Fibroblast of mammary gland (primary cell): ENCODE measurements around the gene PPM1M.

ENCODE experiments used
- DNase-seq: peaks from one replicate; pipeline ENCODE4 v3.0.0-alpha.2; 2010; ENCODE audit warnings: low read depth
- H3K4me3 ChIP-seq: 2 replicates; pipeline ENCODE4 v1.5.1; 2011; ENCODE audit warnings: low read depth, mild to moderate bottlenecking, low read length, moderate library complexity; ENCODE audit not compliant: control insufficient read depth
- TF ChIP-seq, protein P1 (sequence below): conservative IDR thresholded peaks from 2 replicates; pipeline ENCODE4 v1.5.1; 2011; ENCODE audit warnings: low read depth, low read length, inconsistent platforms; ENCODE audit not compliant: control insufficient read depth, insufficient read depth

PPM1M gene

DNA sequence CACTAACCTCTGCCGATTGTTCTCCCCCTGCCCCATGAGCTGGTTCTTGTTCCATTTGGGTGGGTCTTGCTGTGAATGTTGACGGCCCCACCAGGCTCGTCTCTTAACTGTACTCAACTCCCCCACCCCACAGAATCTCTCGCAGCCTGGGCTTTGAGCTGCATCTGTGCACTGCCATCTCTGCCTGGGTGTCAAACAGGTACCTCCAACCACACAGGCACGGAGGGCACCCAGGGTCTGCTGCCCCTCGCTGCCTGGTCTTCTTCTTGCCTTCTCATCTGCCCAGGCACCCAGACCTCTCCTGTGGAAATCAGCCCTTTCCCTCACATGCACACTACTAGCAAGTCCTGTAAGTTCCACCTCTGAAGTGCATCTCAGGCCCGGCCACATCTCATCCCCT lies 30.2 kb upstream of the PPM1M start:
- no peak overlapping the region for H3K4me3 ChIP-seq
- no peak for DNase-seq
- TF ChIP-seq, protein P1, sequence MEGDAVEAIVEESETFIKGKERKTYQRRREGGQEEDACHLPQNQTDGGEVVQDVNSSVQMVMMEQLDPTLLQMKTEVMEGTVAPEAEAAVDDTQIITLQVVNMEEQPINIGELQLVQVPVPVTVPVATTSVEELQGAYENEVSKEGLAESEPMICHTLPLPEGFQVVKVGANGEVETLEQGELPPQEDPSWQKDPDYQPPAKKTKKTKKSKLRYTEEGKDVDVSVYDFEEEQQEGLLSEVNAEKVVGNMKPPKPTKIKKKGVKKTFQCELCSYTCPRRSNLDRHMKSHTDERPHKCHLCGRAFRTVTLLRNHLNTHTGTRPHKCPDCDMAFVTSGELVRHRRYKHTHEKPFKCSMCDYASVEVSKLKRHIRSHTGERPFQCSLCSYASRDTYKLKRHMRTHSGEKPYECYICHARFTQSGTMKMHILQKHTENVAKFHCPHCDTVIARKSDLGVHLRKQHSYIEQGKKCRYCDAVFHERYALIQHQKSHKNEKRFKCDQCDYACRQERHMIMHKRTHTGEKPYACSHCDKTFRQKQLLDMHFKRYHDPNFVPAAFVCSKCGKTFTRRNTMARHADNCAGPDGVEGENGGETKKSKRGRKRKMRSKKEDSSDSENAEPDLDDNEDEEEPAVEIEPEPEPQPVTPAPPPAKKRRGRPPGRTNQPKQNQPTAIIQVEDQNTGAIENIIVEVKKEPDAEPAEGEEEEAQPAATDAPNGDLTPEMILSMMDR, result no peak

DNA sequence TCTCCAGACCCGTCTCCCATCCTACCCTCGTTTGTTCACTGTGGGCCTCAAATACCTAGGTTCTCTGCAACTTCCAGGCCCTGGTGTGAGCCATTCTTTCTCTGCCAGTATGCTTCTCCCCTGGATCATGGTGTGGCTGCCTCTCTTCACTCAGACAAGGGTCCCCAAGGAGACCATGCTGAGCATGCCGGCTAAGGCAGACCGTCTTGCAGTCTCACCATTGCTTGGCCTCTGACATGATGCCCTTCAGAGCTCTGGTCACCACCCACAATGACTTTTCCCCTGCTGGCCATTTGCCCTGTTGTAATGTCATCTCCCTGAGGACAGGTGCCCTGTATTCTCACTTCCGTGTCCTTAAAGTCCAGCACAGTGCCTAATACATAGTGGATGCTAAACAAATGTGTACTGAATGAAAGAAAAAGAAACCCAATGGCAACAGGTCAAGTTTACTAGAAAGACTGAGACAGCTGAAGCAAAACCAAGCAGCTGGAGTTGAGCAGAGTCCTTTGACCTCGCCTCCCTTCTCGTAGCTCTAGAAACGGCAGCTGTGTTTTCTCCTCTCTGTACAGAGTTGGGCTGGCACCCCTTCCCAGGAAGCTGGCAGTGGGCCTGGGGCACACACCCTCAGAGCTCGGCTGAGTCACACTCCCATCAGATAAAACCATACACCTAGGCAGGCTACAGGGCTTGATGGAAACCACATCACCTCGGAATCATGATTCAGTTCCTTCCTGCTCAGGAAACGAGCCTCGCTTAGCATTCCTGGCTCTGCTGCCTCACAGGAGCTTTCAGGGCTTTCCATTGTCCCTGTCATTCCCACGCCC lies 28.8 kb upstream of the PPM1M start:
- no peak overlapping the region for H3K4me3 ChIP-seq
- DNase-seq, result peak; percentile 62

DNA sequence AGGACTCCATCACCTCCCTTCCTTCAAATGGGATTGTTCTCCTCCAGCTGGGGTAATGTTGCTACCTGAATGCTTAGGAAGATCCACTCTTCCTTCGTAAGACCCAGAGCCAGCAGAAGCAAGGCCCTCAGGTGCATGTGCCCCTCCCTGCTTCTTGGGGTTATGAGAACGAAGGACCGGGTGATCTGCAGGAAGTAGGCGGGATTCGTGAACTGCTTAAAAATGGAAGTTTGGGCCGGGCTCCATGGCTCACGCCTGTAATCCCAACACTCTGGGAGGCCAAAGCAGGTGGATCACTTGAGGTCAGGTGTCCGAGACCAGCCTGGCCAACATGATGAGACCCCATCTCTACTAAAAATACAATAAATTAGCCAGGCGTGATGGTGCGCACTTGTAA lies 28.2 kb upstream of the PPM1M start:
- no peak overlapping the region for H3K4me3 ChIP-seq
- no peak for DNase-seq
- TF ChIP-seq, protein P1, result no peak

More for the DNA sequence above, 28.8 kb upstream of the PPM1M start:
- TF ChIP-seq, protein P1, result no peak

DNA sequence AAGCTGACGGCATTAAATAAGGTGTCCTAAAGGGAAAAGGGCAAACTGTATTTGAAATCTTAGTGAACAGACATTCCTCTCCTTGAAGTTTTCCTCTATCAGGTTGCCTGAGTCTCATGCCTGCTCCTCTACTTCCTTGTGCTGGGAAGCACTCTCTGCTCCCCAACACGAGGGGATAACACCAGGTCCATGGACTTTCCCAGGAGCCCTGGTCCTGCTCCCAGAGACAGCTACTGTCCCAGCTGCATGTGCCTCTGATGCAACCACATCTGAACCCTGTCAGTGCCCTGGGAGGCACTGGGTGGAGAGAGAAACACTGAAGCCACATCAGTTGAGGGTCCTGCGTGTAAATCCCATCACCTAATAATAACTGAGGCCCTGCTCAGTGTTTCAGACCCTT lies 27.5 kb upstream of the PPM1M start:
- TF ChIP-seq, protein P1, result no peak
- DNase-seq, result no peak
- no peak overlapping the region for H3K4me3 ChIP-seq

DNA sequence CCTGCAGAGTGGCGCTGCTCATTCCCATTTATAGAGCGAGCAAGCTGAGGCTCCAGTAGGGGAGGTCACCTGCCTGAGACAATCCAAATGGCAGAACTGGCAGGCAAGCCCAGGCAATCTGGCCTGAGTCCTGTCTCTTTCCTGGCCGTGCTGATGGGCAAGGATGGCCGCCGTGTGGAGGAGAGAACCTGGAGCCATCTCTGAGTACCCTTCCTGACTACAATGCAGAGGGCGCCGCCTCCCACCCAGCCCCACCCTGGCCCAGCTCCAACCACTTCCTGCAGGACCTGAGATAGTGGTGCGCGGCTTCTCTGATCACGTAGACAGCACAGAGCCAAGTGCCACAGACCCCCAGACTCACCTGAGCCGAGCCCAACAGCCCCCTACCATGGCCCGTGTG lies 27.1 kb upstream of the PPM1M start:
- no peak overlapping the region for H3K4me3 ChIP-seq
- DNase-seq, result no peak
- TF ChIP-seq, protein P1, result no peak

DNA sequence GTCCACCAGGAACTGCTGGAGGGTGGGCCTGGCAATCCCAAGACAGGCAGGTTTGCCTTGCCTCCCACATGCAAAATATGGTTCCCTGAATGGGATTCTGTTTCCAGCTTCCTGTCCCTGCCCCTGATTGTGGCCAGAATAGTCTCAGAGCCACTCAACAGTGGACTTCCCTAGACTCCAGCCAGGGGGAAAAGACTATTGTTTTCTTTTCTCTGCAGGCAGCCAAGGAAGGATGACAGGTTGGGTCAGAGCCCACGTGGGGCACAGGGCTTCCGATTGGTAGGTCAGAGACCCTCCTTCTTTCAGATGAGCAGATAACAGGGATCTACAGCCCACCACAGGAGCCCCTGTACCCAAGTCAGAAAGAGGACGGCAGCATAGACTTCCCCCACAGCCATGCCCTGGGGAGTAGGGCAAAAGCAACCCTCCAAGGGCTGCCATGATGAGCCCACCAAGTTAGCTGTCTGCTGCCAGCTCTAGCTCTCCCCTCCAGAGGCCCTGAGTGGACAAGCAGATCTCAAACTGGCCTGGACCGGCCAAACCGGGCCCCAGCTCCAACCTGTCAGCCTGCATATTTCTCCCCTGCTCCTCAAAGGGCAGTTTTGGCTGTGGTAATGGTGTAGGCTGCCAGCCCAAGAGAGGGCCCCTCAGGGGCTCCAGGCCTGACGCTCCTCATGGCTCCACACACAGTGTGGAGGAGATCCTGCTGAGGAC lies 26.5 kb upstream of the PPM1M start:
- DNase-seq, result no peak
- TF ChIP-seq, protein P1, result no peak
- no peak overlapping the region for H3K4me3 ChIP-seq
